Measurements from ENCODE around the gene CC2D1B.

DNA sequence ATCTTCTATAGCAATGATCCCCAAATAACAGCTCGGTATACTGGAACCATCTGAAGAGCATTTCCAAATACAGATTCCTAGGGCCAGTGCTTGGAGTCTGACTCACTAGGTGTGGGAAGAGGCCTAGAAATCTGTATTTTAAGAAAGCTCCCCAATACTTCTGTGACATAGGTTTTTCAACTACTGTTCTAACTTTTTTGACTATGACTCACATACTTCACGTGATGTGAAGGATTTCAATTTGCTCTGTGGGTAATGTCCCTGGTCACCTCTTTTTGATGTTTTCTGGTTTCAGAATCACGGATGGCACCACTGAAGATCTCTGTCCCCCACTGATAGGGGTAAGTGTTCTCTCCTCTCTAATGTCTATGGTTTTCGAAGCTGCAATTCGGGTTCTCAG is 27.2 kb upstream of the CC2D1B start:
- TF ChIP-seq CTCF (conservative IDR thresholded peaks at IDR 0.05; ENCODE audit: low read depth, low read length) (no peak), MXI1 (IDR thresholded peaks at IDR 0.05; ENCODE audit: borderline replicate concordance, low read depth, low read length) (no peak), POLR2A (IDR thresholded peaks at IDR 0.05; ENCODE audit: low read depth, low read length) (no peak), CHD1 (IDR thresholded peaks at IDR 0.05; ENCODE audit: low read depth, low read length) (no peak), RAD21 (IDR thresholded peaks at IDR 0.05; ENCODE audit: low read length) (no peak)

Measured in IMR-90 (cell line).